Spleen (tissue), 11 donors: Measurements from ENCODE around the gene ARSB. TPM values are rescaled to one million over a fixed set of nuclear protein-coding genes. Genes with fewer than 3 reads are reported as not detected.
"Not testable (repeated sequence)": the region's sequence is repeated elsewhere in the genome, so short reads cannot be mapped to it uniquely, and the experiment has no call there.

Source experiments
- DNase-seq: peaks from one replicate; pipeline ENCODE4 v3.0.0-alpha.2; 2020
- H3K27ac ChIP-seq, 8 donors: fragments of 200-600 bp; sonication (generic) in 7 of 8; 1 replicate in 4 of 8; 2 replicates in 4 of 8; pipeline versions ENCODE4 v1.5.0 to v1.8.0; 2016 to 2021; ENCODE audit warnings: inconsistent platforms in 4 of 8, mild to moderate bottlenecking in 4 of 8, moderate library complexity in 1 of 8
- H3K27me3 ChIP-seq, 7 donors: fragments of 200-600 bp; sonication (generic) in 6 of 7; replicated peaks in 1 of 7; 1 replicate in 4 of 7; 2 replicates in 3 of 7; pipeline versions ENCODE4 v1.5.0 to v1.8.0; 2016 to 2021; ENCODE audit warnings: inconsistent platforms in 3 of 7, mild to moderate bottlenecking in 1 of 7
- H3K36me3 ChIP-seq, 6 donors: fragments of 200-600 bp; sonication (generic) in 5 of 6; 1 replicate in 4 of 6; 2 replicates in 2 of 6; pipeline versions ENCODE4 v1.5.0 to v1.8.0; 2016 to 2021; ENCODE audit warnings: inconsistent platforms in 2 of 6
- H3K4me1 ChIP-seq, 6 donors: fragments of 200-600 bp; sonication (generic) in 5 of 6; 1 replicate in 3 of 6; 2 replicates in 3 of 6; pipeline versions ENCODE4 v1.5.0 to v1.8.0; 2016 to 2021; ENCODE audit warnings: inconsistent platforms in 3 of 6
- H3K4me3 ChIP-seq, 8 donors: fragments of 200-600 bp; sonication (generic) in 7 of 8; 1 replicate in 4 of 8; 2 replicates in 4 of 8; pipeline versions ENCODE4 v1.5.0 to v1.8.0; 2016 to 2021; ENCODE audit warnings: inconsistent platforms in 4 of 8, mild to moderate bottlenecking in 4 of 8, moderate library complexity in 2 of 8
- H3K9me3 ChIP-seq, 8 donors: fragments of 200-600 bp; sonication (generic) in 7 of 8; 1 replicate in 4 of 8; 2 replicates in 4 of 8; pipeline versions ENCODE4 v1.5.0 to v1.8.0; 2016 to 2021; ENCODE audit warnings: inconsistent platforms in 4 of 8
- POLR2A ChIP-seq, 3 donors: fragments of 450-650 bp; IDR thresholded peaks; one replicate each; pipeline ENCODE4 v1.5.1; 2017; ENCODE audit warnings: antibody characterized with exemption in 3 of 3, mild to moderate bottlenecking in 1 of 3
- POLR2AphosphoS5 ChIP-seq, 3 donors: sonication (generic); formaldehyde crosslinking; IDR thresholded peaks; one replicate each; pipeline ENCODE4 v1.5.1; 2017; ENCODE audit warnings: antibody characterized with exemption in 3 of 3
- WGBS, 5 donors: extraction: QIAGEN DNeasy Blood & Tissue Kit in 3 of 5; methylation state at CpG; one replicate each; pipeline versions ENCODE4 v1.1.5 to v1.1.7; 2013 to 2018; 5-methylcytosine and 5-hydroxymethylcytosine counted together
- intact Hi-C: fragments of 100-400 bp; cut with DNase I; formaldehyde crosslinking; loops from one replicate; pipeline ENCODE4 v1.15.0; 2023; ENCODE audit warnings: low total_unique reads
- polyA plus RNA-seq, 3 donors: library from polyadenylated mRNA; stranded (reverse); fragments of 200-250 nt; gene quantifications; one replicate each; pipeline ENCODE4 v1.2.1, GENCODE V29; 2013
- total RNA-seq, 7 donors: library from RNA; depleted of rRNA in 3 of 7; stranded (reverse); fragments of >200 nt in 3 of 7; fragmentation: NEBNext Ultra II Directional in 4 of 7; extraction: Animal tissue kit (Norgen Biotek cat#: 25700) in 4 of 7; gene quantifications; one replicate each; pipeline versions ENCODE4 v1.1.0 to v1.2.1, GENCODE V29; 2016 to 2021
- TF ChIP-seq, protein P1 (sequence below), 11 experiments: fragments of 200-600 bp in 7 of 11; fragments of 450-650 bp in 4 of 11; sonication (generic) in 4 of 11; IDR thresholded peaks in 8 of 11; conservative IDR thresholded peaks in 3 of 11; 1 replicate in 7 of 11; 2 replicates in 4 of 11; pipeline versions ENCODE4 v1.4.0 to v1.8.0; 2016 to 2021; ENCODE audit warnings: antibody characterized with exemption in 11 of 11, inconsistent platforms in 4 of 11, mild to moderate bottlenecking in 1 of 11
- donor health status: healthy with polysubstance abuse.
- donor health status: DM: no; HTN: no; CAD: no; lungs with moderate emphysema.
- donor health status: DM: no; HTN: no; CAD: no.
- donor health status: Bipolar disorder and iron deficiency.
- donor health status: healthy.
- donor health status: DM: no; HTN: no; CAD: no.
- donor health status: DM: yes; HTN: yes; CAD: no.

ARSB gene
- total and polyA plus RNA-seq, 10 donors = 1.1 to 18.5 (median 11.1) TPM

- no peak overlapping the region for H3K4me3 ChIP-seq
- no peaks in the 10 kb centered on the region for H3K27me3 ChIP-seq
- H3K27ac ChIP-seq = no peak overlapping the region
- intact Hi-C loops = no loop called here
- H3K36me3 ChIP-seq = no peaks in the 10 kb centered on the region
- peaks cover 0 to 8% (median 2%) of the 10 kb centered on the region in 6 donors for H3K4me1 ChIP-seq
- no peaks in the 10 kb centered on the region for H3K9me3 ChIP-seq
- WGBS, 5 donors = 80 to 86% (median 84%) methylated on average over 7 of the region's 7 CpGs
- no peak for DNase-seq
- TF ChIP-seq POLR2AphosphoS5 (IDR thresholded peaks at IDR 0.05) (no peak), POLR2A (IDR thresholded peaks at IDR 0.05) (no peak)
- TF ChIP-seq, protein P1, sequence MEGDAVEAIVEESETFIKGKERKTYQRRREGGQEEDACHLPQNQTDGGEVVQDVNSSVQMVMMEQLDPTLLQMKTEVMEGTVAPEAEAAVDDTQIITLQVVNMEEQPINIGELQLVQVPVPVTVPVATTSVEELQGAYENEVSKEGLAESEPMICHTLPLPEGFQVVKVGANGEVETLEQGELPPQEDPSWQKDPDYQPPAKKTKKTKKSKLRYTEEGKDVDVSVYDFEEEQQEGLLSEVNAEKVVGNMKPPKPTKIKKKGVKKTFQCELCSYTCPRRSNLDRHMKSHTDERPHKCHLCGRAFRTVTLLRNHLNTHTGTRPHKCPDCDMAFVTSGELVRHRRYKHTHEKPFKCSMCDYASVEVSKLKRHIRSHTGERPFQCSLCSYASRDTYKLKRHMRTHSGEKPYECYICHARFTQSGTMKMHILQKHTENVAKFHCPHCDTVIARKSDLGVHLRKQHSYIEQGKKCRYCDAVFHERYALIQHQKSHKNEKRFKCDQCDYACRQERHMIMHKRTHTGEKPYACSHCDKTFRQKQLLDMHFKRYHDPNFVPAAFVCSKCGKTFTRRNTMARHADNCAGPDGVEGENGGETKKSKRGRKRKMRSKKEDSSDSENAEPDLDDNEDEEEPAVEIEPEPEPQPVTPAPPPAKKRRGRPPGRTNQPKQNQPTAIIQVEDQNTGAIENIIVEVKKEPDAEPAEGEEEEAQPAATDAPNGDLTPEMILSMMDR (IDR thresholded peaks at IDR 0.05 in 8 of 11, conservative IDR thresholded peaks at IDR 0.05 in 3 of 11) = no peak
These were observed 219.2 kb downstream of the ARSB start for GRCh38 chr5:78765756-78766411.

GRCh38 chr5:78765116-78765515 is 220.0 kb downstream of the ARSB start:
- no peak overlapping the region for H3K27ac ChIP-seq
- peaks cover 0 to 15% (median 6%) of the 10 kb centered on the region in 6 donors for H3K4me1 ChIP-seq
- H3K4me3 ChIP-seq = no peak overlapping the region
- H3K36me3 ChIP-seq = no peaks in the 10 kb centered on the region
- DNase-seq = no peak
- 83 to 93% (median 89%) methylated on average over 5 of the region's 5 CpGs for WGBS, 5 donors
- TF ChIP-seq POLR2AphosphoS5 (IDR thresholded peaks at IDR 0.05) = no peak
- no peak for TF ChIP-seq POLR2A (IDR thresholded peaks at IDR 0.05)
- TF ChIP-seq, protein P1 (IDR thresholded peaks at IDR 0.05 in 8 of 11, conservative IDR thresholded peaks at IDR 0.05 in 3 of 11) = no peak
- intact Hi-C loops = no loop called here
- H3K9me3 ChIP-seq = no peaks in the 10 kb centered on the region
- H3K27me3 ChIP-seq = no peaks in the 10 kb centered on the region

DNA sequence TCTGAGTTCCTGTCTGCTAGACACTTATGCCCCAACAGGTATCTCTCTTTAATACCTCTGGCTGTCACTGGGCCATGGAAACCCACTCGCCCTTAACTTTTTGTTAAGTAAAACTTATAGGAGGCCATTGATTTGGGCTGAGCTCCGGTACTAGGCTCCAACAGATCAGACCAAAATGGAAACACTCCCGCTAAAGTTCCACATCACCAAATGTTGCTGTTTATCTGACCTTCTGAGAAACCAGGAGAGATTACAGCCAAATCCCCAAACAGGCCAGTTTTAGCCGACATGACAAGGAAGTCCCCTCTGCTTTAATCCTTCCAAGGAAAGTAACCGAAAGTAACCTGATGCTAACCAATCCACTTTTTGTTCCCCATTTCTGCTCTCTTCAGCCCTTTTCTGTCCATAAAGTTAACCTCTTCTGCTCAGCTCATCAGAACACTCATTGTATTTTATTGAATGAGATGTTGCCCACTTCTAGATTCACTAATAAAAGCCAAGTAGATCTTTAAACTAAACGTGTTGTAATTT is 221.4 kb downstream of the ARSB start:
- 65 to 74% (median 72%) methylated on average over 6 of the region's 6 CpGs for WGBS, 5 donors
- Histone ChIP-seq H3K27me3 (no peaks in the 10 kb centered on the region), H3K4me3 (no peak overlapping the region), H3K4me1 (peaks cover 0 to 21% (median 11%) of the 10 kb centered on the region in 6 donors), H3K36me3 (no peaks in the 10 kb centered on the region), H3K27ac (no peak overlapping the region), H3K9me3 (no peaks in the 10 kb centered on the region)
- intact Hi-C loops = no loop called here
- DNase-seq = no peak
- TF ChIP-seq POLR2AphosphoS5 (IDR thresholded peaks at IDR 0.05) (no peak), POLR2A (IDR thresholded peaks at IDR 0.05) (no peak)
- TF ChIP-seq, protein P1 (IDR thresholded peaks at IDR 0.05 in 8 of 11, conservative IDR thresholded peaks at IDR 0.05 in 3 of 11) = no peak

DNA sequence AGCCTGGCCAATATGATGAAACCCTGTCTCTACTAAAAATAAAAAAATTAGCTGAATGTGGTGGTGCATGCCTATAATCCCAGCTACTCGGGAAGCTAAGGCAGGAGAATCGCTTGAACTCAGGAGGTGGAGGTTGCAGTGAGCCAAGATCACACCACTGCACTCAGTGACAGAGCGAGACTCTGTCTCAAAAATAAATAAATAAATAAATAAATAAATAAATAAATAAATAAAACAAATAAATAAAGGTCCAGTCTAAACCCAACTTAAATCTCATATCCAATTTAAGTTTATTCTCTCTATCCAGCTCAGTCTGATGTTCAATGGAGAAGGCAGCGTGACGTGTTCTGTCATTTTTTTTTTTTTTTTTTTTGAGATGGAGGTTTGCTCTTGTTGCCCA is 222.4 kb downstream of the ARSB start:
- H3K27ac ChIP-seq, intact Hi-C loops, H3K9me3 ChIP-seq, H3K27me3 ChIP-seq, DNase-seq, H3K36me3 ChIP-seq, H3K4me3 ChIP-seq: not testable (repeated sequence)
- WGBS, 5 donors = 89 to 99% (median 97%) methylated on average over 5 of the region's 5 CpGs
- H3K4me1 ChIP-seq = peaks cover 0 to 29% (median 16%) of the 10 kb centered on the region in 6 donors
